NCI-H128 (cell line): ENCODE data around the gene KAT7.

ENCODE experiments used
- DNase-seq: peaks from one replicate; lab custom pipeline; 2025; ENCODE audit not compliant: unreplicated experiment; lab: John Stamatoyannopoulos, UW

Gene KAT7

GRCh38 chr17:49839455-49839854 lies 51.0 kb downstream of the KAT7 start:
- DNase-seq: no peak

GRCh38 chr17:49841548-49841947 lies 53.1 kb downstream of the KAT7 start:
- no peak for DNase-seq

GRCh38 chr17:49842371-49842770 lies 53.9 kb downstream of the KAT7 start:
- no peak for DNase-seq

- DNase-seq: no peak
These were observed 54.4 kb downstream of the KAT7 start for GRCh38 chr17:49842846-49843245.

- no peak for DNase-seq
These were observed 55.4 kb downstream of the KAT7 start for GRCh38 chr17:49843774-49844350.

- no peak for DNase-seq
These were observed 56.8 kb downstream of the KAT7 start for GRCh38 chr17:49845321-49845720.

- no peak for DNase-seq
These were observed 58.6 kb downstream of the KAT7 start for GRCh38 chr17:49846938-49847712.

- DNase-seq: no peak
These were observed 59.6 kb downstream of the KAT7 start, which contains the start of gene TAC4 for GRCh38 chr17:49848019-49848473. TAC4 (minus strand) TSS chr17:49848069; CDS start chr17:49848017, 52 bp downstream.

GRCh38 chr17:49848739-49849138 lies 60.3 kb downstream of the KAT7 start:
- no peak for DNase-seq

GRCh38 chr17:49850218-49850610 lies 61.7 kb downstream of the KAT7 start:
- DNase-seq: no peak

- DNase-seq: no peak
These were observed 62.4 kb downstream of the KAT7 start for GRCh38 chr17:49850772-49851386.

GRCh38 chr17:49851387-49852291 lies 63.2 kb downstream of the KAT7 start:
- DNase-seq: peak; percentile 15

- DNase-seq: no peak
These were observed 65.1 kb downstream of the KAT7 start for GRCh38 chr17:49853470-49854015.

GRCh38 chr17:49854126-49854525 lies 65.6 kb downstream of the KAT7 start:
- DNase-seq: no peak

- no peak for DNase-seq
These were observed 70.3 kb downstream of the KAT7 start for GRCh38 chr17:49858796-49859195.

GRCh38 chr17:49859991-49860953 lies 71.8 kb downstream of the KAT7 start:
- no peak for DNase-seq

- DNase-seq: no peak
These were observed 72.8 kb downstream of the KAT7 start for GRCh38 chr17:49861150-49861884.

GRCh38 chr17:49862781-49863331 lies 74.4 kb downstream of the KAT7 start:
- DNase-seq: no peak

GRCh38 chr17:49866019-49866380 lies 77.5 kb downstream of the KAT7 start:
- no peak for DNase-seq
